HG02870 (cell line): Measurements from ENCODE around the gene CMSS1.

ENCODE experiments used
- ATAC-seq: cut with Tn5 transposase; IDR thresholded peaks from one replicate; pipeline ENCODE4 v1.9.1; 2021; ENCODE audit warnings: mild to moderate bottlenecking, moderate library complexity; ENCODE audit not compliant: unreplicated experiment

Gene CMSS1

DNA sequence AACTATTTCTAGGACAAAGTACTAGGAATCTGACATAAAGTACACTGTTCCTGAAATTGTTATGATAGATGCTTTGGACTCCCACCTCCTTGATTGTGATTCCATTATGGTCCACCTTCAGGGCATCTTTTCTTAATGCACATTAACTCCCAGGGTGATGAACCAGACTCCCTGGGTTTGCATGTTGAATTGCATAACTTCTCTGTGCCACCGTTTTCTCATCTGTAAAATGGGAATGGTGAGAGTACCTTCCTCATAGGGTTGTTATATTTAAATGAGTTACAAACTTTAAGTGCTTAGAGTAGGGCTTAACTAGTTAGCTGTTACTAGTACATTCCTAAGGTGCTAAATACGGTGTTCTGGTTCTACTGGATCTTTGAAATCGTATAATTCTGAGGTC lies 81.9 kb downstream of the CMSS1 start:
- no peak for ATAC-seq

DNA sequence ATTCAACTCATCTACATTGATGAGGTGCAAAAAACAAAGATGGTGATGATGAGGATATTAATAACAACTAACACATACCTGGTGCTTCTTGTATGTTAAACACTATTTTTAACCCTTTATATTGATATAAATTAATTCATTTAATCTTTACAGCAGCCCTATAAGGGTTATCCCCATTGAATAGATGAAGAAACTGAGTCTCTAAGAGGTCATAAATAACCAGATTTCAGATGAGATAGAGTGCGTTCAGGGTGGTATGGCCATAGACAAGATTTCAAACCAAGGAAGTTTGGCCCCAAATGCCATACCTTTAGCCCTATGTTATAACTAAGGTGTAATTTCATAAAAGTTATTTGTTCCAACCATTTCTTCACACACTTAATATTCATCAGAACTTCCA lies 82.6 kb downstream of the CMSS1 start:
- ATAC-seq, result no peak

DNA sequence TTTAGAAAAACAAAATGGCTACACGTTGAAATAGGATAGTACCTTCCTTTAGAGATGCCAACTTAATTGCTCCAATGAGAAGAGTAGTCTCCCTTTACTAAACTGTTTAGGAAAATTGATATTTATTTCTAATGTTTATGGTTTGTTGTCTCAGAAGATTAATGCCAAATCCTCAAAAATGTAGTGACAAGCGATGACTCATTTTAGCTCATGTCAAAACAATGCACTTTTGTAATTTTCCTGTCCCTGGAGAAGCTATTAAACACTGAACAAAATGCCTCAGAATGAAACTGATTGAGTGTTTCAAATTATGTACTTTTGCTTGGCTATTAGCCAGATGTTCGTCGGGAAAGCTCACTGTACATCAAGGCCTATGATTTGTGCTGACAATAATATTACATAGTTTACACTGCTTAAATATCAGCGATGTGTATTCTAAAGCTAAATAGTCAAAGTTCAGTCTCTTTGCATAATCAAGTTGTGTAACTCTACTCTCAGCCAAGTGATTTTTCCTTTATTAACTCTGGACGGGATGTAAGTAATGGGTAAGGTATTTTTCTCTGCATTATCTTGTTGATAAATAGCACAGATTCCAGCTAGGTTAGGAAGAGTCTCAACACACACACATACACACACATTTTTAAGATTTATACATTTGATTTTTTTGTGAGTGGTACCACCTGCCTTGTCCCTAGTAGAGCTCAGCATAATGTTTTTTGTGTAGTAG lies 83.7 kb downstream of the CMSS1 start:
- ATAC-seq, result no peak

DNA sequence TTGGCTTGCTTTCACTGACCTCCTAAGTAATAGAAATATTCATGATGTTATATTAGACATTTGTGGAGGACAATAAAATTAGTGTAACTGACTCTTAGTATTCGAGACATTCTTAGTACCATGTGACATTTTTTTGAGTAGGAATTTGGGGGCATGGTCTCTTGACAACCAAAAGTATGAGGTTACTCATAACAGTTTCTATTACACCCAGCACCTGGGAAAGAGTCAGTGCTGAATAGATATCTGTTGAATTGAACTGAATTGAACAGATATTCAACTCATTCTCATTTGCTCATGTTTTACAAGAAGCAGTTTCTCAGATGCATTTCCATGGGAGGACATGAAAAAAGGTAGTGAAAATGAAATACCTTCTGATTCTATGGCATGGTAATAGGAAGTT lies 84.4 kb downstream of the CMSS1 start:
- ATAC-seq, result no peak

DNA sequence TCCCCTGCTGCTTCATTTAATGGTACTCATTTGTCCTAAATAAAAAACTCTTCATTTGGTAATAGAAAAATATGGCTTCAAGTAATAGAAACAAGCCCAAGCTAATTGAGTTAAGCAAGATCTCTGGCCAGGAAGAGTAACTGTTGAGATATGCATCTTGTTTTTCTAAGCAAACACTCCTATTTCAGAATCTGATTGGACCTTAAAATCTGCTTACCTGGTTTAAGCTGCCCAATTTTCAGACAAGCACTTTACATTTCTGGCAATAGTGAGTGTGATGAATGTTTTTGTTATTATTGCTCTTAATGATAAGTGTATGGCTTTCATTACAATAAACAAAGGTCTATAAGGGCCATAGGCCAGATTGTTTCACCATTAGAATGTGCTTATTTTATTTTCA lies 86.2 kb downstream of the CMSS1 start:
- ATAC-seq, result no peak

DNA sequence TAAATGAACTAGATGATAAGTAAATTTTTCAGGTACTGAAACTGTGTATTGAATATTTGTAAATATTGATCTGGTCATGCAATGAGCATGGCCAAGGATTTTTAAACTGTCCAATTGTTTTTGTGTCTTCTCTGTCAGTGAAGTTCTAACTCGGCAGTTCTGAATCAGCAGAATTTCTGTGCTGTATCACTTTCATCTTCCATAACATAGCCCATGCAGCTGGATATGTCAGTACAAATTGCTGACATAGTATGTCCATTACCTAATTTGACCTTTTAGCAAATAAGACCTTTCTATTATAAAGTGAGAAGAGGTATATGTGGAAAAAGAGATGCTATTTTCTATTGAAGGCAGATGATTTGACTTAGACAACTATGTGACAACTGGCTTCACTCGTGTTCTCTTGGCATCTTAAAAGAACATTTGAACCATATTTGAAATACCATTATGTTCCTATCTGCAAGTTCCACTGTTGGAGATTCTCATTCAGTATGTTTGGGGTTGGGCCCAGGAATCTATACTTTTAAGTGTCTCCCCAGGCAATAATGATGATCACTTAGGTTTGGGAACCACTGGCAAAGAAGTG lies 90.4 kb downstream of the CMSS1 start:
- ATAC-seq, result no peak

DNA sequence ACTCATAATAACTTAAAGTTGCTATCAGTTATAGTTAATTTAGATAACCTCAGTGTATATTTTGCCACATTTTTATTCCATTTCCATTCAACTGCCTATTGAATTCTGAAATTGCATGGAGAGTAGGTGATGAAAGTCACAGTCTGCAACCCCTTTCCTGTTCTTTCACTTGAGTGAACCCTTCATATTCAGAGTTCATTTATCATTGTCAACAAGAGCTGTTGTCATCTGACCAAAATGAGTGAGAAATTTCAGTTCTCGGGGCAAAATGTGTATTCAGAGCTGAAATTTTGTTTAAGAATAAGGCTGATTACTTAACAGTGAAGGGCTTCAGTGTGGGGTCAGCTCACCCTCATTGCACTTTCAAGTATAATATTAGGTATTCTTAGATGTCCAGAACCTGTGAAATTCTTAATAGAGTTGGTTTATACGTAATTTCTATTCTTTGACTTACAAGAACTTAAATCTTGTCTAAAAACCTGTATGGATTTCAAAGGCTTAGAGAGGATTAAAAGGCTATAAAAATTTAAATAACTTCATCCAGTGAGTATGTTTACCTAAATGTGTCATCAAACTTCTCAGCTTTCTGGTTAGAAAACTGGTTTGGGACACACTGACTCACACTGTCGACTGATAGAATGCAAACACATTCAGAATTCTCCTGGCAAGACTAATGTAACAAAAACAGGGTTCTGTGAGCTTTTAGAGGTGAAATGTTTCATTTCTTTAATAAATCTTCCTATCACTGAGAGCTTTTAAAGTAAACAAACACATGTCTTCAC lies 92.2 kb downstream of the CMSS1 start:
- no peak for ATAC-seq

DNA sequence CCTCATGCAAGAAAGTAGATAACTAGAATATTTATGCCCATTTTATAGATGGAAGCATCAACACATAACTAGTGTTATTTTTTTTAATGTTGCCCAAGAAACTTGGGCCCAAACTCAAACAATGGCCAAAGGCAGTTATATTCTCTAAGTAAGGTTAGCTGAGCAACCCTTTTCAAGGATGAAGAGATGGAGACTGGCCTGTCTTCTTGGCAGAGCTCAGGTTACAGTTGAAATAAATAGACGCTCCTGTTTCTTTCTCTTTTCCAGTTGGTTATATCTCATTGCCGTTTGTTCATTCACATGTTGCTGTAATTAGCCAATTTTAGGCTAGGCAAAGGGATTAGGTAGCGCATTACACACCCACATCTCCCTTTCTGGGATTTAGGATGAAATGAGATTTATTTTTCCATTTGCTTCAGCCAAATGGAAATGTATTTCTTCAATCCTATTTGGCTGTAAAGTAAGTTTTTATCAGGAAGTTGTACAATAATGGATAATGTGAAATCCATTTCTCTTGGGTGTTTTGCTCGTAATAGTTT lies 93.2 kb downstream of the CMSS1 start:
- no peak for ATAC-seq

DNA sequence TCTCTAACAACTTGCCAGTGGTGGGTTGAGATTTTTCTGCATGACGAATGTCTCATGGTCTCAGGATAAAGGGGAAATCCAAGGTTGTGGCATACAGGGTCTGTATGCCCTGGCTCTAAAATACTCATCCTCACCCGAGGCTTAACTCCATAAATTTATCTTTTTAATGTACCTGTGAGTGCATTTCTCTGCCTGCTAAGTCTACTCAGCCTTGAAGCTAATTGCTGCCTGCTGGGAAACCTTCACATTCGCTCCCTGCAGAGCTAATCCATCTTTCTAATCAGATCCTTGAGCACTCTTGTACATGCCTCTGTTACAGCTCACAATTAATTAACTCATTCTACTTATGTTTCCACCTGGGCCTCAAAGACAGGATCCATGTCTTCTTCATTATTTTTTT lies 93.8 kb downstream of the CMSS1 start:
- no peak for ATAC-seq

DNA sequence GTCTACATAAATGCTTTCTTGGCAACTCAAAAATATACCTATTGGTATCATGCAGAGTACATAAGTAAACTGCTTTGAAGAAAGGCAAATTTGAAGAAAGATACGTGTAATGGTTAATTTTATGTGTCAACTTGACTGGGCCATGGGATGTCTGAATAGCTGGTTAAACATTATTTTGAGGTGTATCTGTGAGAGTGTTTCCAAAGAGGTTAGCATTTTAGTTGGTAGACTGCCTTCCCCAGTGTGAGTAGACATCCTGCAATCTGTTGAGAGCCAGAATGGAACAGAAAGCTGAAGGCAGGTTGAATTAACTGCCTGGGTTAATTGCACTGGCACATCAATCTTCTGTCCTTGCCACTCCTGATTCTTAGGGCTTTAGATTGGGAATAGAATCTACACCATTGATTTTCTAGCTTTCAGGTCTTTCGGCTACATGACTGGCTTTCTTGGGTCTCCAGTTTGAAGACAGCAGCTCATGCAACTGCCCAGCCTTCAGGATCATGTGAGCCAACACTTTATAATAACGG lies 98.3 kb downstream of the CMSS1 start:
- ATAC-seq, result no peak

DNA sequence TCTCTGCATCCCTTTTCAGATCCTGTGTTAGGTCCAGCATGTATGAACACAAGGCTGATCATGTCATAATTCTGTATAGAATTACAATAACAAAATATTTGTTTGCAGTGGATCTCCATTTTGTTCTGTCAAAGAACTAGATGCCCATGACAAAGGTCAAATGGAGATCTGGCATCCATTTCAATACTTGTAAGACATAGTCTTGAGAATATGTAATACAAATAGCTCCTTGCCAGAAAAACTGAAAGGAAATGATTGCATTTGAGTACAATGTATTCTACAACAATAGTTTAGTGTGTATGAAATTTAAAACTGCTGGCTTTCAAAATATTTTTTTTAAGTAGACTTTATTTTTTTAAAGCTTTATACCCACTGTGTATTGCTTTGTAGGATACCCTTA lies 101.1 kb downstream of the CMSS1 start:
- no peak for ATAC-seq

DNA sequence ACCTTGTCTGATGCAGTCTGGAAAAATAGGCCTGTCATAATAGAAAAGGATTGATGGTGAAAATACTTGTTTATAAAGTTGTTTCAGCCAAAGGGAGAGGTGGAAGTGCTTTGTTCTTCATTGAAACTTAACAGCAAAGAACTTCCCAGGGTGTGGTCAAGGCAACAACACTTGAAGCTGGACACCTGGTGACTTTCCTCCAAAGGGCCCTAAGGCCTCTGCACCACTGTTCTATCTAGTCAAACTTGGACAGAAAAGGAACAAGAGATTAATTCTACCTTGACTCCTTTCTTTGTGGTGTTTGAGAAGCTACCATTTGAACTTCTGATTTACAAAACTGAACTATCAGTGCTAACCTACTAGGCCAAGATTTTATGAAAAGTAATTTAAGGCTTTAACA lies 102.0 kb downstream of the CMSS1 start:
- ATAC-seq, result no peak

DNA sequence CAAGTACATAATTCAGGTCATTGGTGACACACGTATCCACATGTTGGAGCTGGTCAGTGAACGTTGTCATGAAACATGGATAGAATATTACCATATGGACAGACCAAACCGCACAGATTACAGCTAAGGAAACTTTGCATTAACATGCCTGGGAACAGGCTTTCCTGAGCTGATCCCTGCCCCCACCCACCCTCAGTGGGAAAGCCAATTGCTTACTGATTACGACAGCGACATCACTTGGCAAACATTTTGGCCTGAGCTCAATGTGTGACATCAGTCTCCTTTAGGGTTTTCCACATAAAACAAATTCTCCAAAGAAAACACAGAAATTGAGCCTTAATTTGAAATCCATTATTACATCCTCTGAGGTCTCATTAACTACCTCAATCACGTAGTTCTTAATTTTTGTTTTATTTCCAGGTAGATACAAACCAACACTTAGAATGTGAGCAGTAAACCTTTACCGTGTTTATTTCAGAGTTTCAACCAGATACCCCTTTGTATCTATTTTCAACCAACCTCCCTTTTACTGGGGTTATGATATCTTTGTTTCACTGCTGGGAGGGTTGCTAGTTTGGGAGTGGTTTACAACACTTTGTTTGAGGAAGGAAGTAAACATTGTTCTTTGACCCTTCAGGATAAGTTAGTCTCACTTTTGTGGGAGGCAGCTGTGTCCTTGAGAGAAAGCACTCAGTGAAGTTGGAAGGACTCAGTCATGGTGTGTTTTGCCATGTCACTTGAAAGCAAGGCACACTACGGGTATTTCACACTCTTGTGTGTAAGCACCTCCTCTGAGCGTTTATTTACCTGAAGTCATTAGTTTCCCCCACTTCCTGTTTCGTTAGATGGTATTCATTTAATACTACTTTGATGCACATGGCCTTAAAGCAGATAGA lies 103.1 kb downstream of the CMSS1 start:
- no peak for ATAC-seq

DNA sequence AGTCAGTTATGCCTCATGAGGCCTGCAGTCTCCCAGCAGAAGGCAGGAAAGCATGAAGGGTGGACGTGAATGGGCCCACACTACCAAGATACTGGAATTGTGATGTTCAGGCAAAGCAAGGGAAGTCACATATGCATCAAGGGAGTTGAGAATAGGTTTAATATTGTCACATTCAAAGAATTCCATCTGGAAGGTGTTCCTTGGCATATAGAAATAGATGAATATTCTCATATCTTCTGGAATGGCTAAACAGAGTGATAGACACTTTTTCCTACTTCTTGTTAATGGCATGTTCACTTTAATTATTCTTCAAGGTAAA lies 103.7 kb downstream of the CMSS1 start:
- no peak for ATAC-seq

DNA sequence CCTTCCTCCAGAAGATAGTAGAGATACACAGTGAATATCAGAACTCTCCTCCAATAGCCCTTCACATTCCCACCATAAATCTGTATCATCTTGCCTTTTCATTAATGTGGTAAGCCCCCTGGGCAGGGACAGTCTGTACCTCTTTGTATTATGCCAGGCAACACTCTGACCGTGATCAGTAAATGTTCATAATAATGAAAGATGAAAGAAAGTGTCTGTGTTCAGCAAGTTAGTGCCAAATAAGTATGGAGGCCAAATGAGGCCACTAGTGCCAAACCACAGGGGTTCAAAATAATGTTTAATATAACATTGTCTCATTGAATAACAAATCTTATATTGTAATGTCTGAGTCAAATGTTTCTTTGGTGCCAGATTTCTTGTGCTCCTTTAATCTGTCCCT lies 104.3 kb downstream of the CMSS1 start:
- no peak for ATAC-seq

DNA sequence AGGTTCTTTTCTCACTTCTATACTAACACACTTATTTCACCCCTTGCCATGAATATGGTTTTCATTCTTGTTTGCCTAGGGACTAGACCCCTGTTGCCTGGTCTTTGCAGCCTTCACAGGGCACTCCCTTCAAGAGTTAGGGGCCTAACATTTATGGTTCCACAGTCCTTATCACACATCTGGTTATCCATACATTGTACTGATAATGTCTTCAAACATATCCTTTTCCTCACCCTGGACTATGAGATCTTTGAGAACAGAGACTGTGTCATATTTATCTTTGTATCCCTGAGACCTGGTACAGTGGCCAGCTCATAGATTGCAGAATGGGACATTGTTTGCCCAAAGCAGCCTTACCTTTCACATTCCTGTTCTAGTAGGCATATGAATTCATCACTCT lies 106.2 kb downstream of the CMSS1 start:
- ATAC-seq, result no peak

DNA sequence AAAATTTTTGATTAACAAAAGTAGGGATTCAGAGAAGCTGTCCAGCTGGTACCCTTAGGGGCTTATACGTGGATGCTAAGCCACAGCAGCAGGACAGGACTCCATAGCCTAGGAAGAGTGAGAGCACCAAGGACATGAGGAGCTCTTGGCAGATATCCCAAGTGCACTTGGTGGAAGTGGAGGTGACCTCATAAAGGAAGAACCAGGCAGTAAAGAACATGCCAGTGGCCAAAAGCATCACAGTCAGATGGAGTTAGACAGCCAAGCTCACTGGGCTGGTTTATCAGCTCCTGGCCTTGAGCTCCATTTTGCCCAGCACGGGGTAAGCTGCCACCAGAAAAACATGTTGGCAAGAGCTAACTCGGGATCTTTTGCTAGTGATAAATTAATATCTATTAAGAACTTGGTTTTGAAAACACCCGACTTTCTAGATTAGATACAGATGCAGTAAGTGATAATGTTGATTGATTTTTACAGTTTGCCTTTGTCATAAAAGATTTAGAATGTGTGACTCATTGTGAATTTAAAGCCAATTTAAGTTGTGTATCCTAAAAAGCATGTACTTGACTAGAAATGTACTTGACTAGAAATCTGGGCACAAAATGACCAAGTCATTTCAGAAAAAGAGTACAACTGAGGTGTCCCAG lies 108.0 kb downstream of the CMSS1 start:
- ATAC-seq, result no peak

DNA sequence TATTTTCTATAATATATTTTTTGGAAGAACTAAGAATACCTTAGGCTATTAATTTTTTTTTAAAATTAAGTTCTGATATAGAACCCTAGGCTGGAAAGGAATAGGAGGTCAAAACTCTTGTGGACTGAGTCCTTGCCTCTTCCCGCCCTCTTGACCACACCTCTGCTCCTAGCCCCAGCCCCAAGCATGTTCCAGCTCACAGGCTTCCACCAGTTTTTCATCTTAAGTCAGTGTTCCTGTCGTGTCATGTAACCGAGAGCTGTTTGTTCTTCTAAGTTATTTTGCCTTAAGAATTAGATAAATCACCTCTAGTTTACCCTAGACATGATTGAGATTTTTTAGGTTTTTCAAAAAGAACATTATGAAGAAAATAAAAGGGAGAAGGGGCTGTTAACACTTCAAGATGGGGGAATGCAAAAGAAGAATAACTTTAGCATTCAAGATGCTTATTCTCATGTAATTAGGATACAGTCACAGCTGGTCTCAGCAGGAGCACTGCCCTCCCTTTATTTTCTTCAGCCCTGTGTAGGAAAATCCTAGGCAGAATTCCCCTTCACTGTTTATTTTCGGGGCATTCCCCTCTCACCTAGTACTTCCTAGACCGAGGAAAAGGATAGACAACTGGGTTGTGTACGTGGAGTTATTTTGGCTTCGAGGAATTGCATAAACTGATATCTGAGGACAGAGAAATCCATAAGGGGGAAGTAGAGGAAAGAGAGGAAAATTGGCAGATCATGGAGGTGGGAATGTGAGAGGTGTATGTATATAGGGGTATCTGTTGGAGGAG lies 110.2 kb downstream of the CMSS1 start:
- ATAC-seq, result no peak
